Subcutaneous abdominal adipose tissue (tissue), 5 donors: Measurements from ENCODE around the gene FKBP1A.

Experiments
- H3K27ac ChIP-seq: one replicate; pipeline ENCODE4 v1.7.0; 2013; ENCODE audit warnings: low read depth, mild to moderate bottlenecking, inconsistent platforms, low read length, moderate library complexity
- H3K27me3 ChIP-seq, 5 donors: one replicate each; pipeline ENCODE4 v1.7.0; 2013; ENCODE audit warnings: low read length in 5 of 5, inconsistent platforms in 1 of 5; ENCODE audit not compliant: control insufficient read depth in 5 of 5, insufficient read depth in 4 of 5
- H3K36me3 ChIP-seq, 5 donors: one replicate each; pipeline ENCODE4 v1.7.0; 2013; ENCODE audit warnings: low read length in 5 of 5; ENCODE audit not compliant: control insufficient read depth in 5 of 5, insufficient read depth in 5 of 5
- H3K4me1 ChIP-seq, 5 donors: one replicate each; pipeline ENCODE4 v1.7.0; 2013; ENCODE audit warnings: low read length in 5 of 5, mild to moderate bottlenecking in 3 of 5, moderate library complexity in 1 of 5; ENCODE audit not compliant: control insufficient read depth in 5 of 5, insufficient read depth in 5 of 5
- H3K4me3 ChIP-seq, 5 donors: one replicate each; pipeline ENCODE4 v1.7.0; 2013; ENCODE audit warnings: low read length in 5 of 5, low read depth in 1 of 5
- H3K9ac ChIP-seq, 5 donors: one replicate each; pipeline ENCODE4 v1.7.0; 2013; ENCODE audit warnings: low read length in 5 of 5, mild to moderate bottlenecking in 4 of 5, moderate library complexity in 3 of 5
- H3K9me3 ChIP-seq, 5 donors: one replicate each; pipeline ENCODE4 v1.7.0; 2013; ENCODE audit warnings: low read length in 5 of 5; ENCODE audit not compliant: control insufficient read depth in 5 of 5
- donor health status: healthy.
- donor health status: healthy.
- donor health status: healthy.
- donor health status: healthy.
- donor health status: healthy.

The FKBP1A gene

DNA sequence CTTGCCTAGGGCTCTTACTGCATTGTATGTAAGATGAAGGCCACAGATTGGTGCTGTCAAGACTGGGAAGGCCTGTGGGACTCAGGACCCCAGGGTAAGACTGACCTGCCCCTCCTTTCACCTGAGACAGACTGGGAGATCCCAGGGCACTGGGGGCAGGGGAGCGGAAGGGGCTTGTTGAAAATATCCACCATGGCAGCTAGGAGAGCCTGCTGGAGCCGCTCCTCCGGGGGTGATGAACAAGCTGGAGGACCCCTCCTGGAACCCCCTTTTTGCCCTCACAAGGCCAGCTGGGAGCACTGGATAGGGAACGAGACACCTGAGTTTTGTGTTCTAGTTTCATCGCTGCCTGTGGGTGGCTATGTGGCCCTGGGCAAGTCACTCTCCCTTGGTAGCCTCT, 54.8 kb downstream of the FKBP1A start:
- Histone ChIP-seq H3K36me3 (peaks cover 0 to 2% (median 0%) of the 10 kb centered on the region in 5 donors), H3K4me1 (peaks cover 2 to 55% (median 26%) of the 10 kb centered on the region in 5 donors), H3K9me3 (no peaks in the 10 kb centered on the region), H3K9ac (peak overlapping the region in 1 of 5 donors; percentile 38), H3K4me3 (no peak overlapping the region), H3K27me3 (no peaks in the 10 kb centered on the region), H3K27ac (peak overlapping the region; percentile 61)

- Histone ChIP-seq H3K27me3 (no peaks in the 10 kb centered on the region), H3K36me3 (peaks cover 0 to 8% (median 3%) of the 10 kb centered on the region in 5 donors), H3K9ac (peak overlapping the region in 1 of 5 donors; percentile 38), H3K9me3 (no peaks in the 10 kb centered on the region), H3K4me3 (no peak overlapping the region), H3K27ac (peak overlapping the region; percentile 61), H3K4me1 (peaks cover 2 to 62% (median 26%) of the 10 kb centered on the region in 5 donors)
These were observed 55.4 kb downstream of the FKBP1A start for GRCh38 chr20:1337441-1337840.

DNA sequence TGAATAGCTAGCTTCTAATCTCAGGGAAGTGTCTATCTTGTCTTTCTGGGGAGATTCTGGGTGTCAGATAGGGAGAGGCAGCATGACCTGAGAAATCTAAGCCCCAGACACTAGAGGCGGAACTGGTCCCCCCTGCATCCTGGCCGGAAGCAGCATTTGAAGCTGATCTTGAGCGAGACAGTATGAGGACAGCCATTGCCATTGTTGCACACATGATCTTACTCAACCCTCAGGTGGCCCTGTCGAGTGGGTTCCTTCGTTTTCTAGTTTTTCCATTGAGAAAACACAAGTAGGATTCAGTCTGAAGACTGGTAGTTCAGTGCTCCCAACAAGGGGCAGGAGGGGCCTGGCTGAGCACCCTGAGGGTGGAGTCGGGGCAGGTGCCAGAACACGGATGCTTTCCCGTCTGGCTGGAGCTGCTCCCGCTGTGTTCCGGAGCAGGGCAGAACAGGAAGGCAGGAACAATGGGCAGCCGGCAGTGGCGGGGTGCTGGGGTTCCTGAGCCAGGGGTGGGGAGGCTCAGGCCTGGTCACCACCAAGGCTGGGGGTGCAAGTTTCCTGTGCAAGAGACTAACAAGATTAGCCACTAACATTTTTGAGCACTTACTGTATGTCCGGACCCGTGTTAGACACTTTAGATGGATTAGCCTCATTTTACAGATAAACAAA, 56.0 kb downstream of the FKBP1A start:
- Histone ChIP-seq H3K4me3 (peak overlapping the region in 1 of 5 donors; percentile 8), H3K36me3 (peaks cover 0 to 8% (median 3%) of the 10 kb centered on the region in 5 donors), H3K27ac (peak overlapping the region; percentile 80), H3K27me3 (no peaks in the 10 kb centered on the region), H3K4me1 (peaks cover 2 to 63% (median 26%) of the 10 kb centered on the region in 5 donors), H3K9me3 (no peaks in the 10 kb centered on the region), H3K9ac (peak overlapping the region in 2 of 5 donors; percentile 21 to 38)

DNA sequence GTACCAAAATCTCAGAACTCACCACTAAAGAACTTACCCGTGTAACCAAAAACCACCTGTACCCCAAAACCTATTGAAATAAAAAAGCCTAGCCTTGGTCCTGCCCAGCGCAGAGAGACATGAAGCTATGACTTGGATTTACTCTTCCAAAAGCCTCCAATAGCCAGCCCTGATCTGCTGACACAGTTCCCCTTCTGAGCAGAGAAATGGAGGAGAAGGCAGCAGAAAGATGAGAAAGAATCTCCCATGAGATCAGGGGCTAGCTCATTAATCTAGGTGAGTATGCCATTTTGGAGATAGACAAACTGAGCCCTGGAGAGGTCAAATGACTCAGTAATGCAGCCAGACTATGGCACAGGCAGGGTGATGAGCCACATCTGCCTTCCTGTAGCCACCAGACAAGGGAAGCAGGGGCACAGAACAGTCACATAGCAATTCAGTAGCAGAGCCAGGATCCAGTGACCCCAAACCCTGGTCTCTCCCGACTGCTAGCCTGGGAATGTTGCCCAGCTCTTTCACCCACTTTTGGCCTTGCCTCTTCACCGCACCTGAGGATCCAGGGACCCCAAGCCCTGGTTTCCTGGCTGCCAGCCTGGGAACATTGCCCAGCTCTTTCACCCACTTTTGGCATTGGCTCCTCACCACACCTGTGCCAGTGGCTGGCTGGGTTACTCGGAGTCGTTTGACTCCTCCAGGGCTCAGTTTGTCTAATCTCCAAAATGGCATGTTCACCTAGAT, 56.7 kb downstream of the FKBP1A start:
- peaks cover 2 to 67% (median 27%) of the 10 kb centered on the region in 5 donors for H3K4me1 ChIP-seq
- peak overlapping the region; percentile 80 for H3K27ac ChIP-seq
- no peaks in the 10 kb centered on the region for H3K9me3 ChIP-seq
- H3K27me3 ChIP-seq, result no peaks in the 10 kb centered on the region
- peak overlapping the region in 1 of 5 donors; percentile 21 for H3K9ac ChIP-seq
- H3K36me3 ChIP-seq, result peaks cover 0 to 8% (median 3%) of the 10 kb centered on the region in 5 donors
- H3K4me3 ChIP-seq, result no peak overlapping the region

GRCh38 chr20:1334761-1335160, 58.1 kb downstream of the FKBP1A start:
- peaks cover 0 to 8% (median 3%) of the 10 kb centered on the region in 5 donors for H3K36me3 ChIP-seq
- H3K4me1 ChIP-seq, result peaks cover 10 to 80% (median 40%) of the 10 kb centered on the region in 5 donors
- no peak overlapping the region for H3K4me3 ChIP-seq
- H3K9me3 ChIP-seq, result no peaks in the 10 kb centered on the region
- no peak overlapping the region for H3K27ac ChIP-seq
- H3K9ac ChIP-seq, result no peak overlapping the region
- H3K27me3 ChIP-seq, result no peaks in the 10 kb centered on the region

- Histone ChIP-seq H3K9ac (no peak overlapping the region), H3K27ac (no peak overlapping the region), H3K9me3 (no peaks in the 10 kb centered on the region), H3K4me1 (peaks cover 10 to 84% (median 43%) of the 10 kb centered on the region in 5 donors), H3K27me3 (no peaks in the 10 kb centered on the region), H3K4me3 (no peak overlapping the region), H3K36me3 (peaks cover 0 to 8% (median 3%) of the 10 kb centered on the region in 5 donors)
These were observed 58.5 kb downstream of the FKBP1A start for GRCh38 chr20:1334370-1334731.

DNA sequence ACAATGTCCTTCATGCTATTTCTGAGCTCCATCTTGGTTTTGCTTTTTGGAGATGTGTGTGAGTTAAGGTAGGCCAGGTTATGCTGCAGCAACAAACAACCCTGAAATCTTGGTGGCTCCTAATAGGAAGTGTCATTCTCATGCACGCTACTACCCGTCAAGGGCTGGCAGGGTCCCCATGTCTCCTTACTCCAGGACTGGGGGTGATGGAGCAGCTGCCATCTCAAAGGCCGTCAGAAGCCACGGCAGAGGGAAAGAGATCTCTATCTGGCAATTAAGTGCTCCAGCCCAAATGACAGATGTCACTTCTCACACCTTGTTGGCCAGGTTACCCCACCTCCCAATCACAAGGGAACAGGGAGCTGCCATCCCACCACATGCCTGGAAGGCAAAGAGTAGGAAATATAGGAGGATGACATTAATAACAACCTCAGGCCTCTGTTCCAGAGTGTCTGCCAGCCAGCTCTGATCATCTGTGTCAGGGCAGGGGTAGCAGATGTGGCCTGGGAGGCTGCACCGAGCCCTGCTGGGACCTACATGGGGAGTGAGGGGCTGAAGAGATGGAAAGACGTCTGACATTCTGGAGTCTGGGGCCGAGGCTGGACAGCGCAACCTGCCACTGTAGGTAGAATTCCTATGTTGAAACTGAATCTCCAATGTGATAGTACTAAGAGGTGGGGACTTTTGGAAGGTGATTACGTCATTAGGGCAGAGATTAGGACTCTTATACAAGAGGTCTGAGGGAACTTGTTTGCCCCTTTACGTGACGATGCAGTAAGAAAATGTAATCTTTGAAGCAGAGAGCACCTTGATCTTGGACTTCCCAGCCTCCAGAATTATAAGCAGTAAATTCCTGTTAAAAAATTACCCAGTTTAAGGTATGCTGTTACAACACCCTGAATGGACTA, 59.1 kb downstream of the FKBP1A start:
- peaks cover 0 to 8% (median 3%) of the 10 kb centered on the region in 5 donors for H3K36me3 ChIP-seq
- no peak overlapping the region for H3K9ac ChIP-seq
- H3K9me3 ChIP-seq, result no peaks in the 10 kb centered on the region
- H3K4me3 ChIP-seq, result no peak overlapping the region
- no peak overlapping the region for H3K27ac ChIP-seq
- H3K4me1 ChIP-seq, result peaks cover 10 to 87% (median 47%) of the 10 kb centered on the region in 5 donors
- no peaks in the 10 kb centered on the region for H3K27me3 ChIP-seq

DNA sequence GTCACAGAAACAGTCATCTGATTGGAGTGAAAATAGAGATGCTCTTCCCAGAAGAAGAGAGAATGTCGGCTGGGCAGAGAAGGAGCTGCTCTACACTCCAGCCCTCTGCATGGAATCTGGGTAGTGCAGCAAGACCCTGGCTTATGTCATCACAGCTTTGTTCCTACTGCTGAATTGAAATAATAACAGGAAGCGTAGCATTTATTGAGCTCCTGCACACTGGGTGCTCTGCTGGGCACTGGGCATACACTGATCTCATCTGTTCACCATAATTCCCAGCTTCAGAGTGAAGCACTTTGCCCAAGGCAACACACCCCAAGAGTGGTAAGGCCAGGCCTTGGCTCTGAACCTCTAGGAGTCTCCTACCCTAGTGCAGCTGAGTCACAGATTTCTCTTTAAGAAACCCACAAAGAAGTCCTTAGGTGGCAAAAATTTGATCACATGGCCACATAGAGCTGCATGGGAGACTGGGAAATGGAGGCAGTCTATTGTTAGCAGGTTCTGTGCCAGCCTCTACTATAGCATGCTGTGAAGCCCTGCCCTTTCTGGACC, 60.0 kb downstream of the FKBP1A start:
- no peaks in the 10 kb centered on the region for H3K9me3 ChIP-seq
- H3K27ac ChIP-seq, result peak overlapping the region; percentile 100
- no peaks in the 10 kb centered on the region for H3K27me3 ChIP-seq
- H3K4me1 ChIP-seq, result peaks cover 11 to 87% (median 51%) of the 10 kb centered on the region in 5 donors
- peaks cover 0 to 8% (median 3%) of the 10 kb centered on the region in 5 donors for H3K36me3 ChIP-seq
- H3K4me3 ChIP-seq, result no peak overlapping the region
- no peak overlapping the region for H3K9ac ChIP-seq

DNA sequence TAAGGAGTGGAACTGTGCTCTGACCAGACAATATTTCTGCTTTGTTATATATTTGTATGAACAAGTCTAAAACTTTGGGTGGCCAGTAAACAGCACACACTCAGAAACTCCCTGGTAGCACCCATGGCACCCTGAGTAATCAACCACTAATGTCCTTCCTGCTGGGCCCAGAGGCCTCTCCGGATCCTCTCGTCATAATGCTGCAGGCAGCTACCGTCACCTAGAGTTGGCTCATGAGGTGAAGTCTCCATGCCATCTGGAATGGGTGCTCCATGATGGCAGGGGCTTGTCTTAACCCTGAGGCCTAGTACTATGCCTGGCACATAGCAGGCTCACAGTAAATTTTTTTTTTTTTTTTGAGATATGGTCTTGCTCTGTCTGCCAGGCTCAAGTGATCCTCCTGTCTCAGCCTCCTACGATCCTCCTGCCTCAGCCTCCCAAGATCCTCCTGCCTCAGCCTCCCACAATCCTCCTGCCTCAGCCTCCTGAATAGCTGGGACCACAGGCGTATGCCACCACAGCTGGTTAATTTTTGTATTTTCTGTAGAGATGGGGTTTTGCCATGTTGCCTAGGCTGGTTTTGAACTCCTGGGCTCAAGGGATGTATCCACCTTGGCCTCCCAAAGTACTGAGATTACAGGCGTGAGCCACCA, 60.9 kb downstream of the FKBP1A start:
- Histone ChIP-seq H3K4me3 (no peak overlapping the region), H3K9me3 (no peaks in the 10 kb centered on the region), H3K4me1 (peaks cover 20 to 87% (median 51%) of the 10 kb centered on the region in 5 donors), H3K9ac (no peak overlapping the region), H3K27ac (peak overlapping the region; percentile 100), H3K27me3 (no peaks in the 10 kb centered on the region), H3K36me3 (peaks cover 0 to 8% (median 3%) of the 10 kb centered on the region in 5 donors)
